ENCODE data around the gene NAXD.
"Not testable (repeated sequence)": the region's sequence is repeated elsewhere in the genome, so short reads cannot be mapped to it uniquely, and the experiment has no call there.

NAXD gene

DNA sequence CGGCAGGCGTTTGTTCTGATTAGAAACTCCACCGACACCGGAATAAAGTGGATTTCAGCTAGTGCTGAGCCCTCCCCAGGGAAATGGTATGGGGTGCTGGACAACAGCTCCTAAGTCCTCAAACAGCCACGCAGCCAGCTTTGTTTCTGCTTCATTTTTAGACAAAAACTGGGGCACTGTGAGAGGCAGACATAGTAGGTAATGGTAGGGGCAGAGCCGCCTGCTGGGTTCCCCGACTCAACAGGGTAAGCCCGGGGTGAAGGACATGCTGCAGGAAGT lies 50.8 kb downstream of the NAXD start:
- no peak for DNase-seq

DNA sequence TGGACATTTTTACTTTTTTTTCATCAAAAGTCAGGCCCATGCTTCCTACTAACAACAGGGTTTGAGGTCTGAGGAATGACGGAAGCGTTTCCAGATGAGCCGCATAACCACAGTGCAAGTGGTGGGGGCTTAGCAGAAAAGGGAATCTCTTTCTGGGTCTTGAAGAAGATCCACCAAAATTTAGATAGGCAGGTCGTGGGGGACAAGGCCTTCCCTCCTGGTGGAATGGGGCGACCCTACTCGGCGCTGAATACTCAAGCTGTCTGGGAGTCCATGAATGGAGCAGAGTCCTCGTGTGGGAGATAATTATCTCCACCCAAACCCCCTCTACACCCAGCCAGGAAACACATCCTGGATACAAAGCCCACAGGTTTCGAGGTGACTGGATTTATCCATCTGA lies 53.7 kb downstream of the NAXD start:
- DNase-seq = no peak

DNA sequence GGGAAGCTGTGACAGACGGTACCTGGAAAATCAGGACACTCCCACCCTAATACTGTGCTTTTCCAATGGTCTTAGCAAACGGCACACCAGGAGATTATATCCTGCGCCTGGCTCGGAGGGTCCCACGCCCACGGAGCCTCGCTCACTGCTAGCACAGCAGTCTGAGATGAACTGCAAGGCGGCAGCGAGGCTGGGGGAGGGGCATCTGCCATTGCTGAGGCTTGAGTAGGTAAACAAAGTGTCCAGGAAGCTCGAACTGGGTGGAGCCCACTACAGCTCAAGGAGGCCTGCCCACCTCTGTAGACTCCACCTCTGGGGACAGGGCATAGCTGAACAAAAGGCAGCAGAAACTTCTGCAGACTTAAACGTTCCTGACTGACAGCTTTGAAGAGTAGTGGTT lies 54.5 kb downstream of the NAXD start:
- not testable (repeated sequence) for DNase-seq

DNA sequence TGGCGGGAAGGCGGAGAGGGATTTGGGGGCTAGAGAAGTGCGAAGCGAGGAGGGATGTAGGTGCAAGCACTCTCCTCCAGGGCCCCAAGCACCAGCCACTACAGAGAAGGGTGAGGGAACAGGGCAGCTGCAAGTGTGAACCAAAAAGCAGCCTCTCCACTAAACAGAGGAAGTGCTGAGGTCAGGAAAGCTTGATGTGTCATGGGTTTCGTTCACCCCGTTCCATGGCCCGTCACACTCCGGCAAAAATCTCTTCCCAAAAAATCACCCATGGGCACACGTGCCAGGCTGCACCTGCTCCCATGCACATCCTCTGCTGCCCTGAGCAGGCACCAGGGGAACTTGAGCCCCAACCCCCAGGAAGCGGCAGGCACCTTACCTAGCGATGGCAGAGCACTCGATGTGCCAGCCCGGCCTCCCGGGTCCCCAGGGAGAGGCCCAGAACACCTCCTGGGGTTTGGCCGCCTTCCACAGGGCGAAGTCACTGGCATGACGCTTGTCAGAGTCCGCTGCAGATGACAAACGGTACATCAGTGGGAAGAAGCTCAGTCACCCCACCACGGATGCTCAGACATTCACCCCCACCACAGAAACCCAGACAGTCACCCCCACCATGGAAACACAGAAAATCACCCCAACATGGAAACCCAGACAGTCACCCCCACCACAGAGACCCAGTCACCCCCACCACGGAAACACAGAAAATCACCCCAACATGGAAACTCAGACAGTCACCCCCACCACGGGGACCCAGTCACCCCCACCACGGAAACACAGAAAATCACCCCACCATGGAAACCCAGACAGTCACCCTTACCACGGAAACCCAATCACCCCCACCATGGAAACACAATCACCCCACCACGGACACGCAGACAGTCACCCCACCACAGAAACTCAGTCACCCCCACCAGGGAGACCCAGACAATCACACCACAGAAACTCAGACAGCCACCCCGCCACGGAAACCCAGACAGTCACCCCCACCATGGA lies 61.5 kb downstream of the NAXD start:
- DNase-seq = no peak

DNA sequence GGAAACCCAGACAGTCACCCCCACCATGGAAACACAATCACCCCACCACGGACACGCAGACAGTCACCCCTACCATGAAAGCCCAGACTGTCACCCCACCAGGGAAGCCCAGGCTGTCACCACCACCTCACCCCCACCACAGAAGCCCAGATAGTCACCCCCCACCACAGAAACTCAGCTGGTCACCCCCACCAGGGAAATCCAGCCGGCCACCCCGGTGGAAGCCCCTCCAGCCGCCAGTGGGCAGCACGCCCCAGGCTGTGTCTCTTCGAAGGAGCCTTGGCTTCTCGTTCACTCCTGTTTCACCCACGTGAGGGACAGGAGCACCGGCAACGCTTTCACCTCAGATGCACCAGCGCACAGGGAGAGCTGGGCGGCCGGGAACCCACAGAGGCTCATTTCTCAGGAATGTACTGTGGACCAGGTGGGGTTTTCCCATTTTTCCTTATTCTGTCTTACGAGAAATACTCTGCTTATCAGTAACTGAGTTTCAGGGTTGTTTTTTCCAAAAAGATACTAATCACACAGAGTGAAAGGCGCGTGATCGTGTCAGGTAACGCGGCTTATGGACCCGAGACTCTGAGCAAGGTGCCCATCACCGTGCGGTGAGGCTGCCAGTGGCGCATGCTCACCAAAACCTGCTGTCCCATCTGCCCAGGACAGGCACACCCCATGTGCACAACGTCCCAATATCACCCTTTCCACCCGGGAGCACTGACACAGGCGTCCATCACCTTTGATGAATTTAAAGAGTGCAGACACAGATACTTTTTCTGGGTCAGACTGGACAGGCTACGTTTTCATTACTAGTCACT lies 62.6 kb downstream of the NAXD start:
- no peak for DNase-seq

DNA sequence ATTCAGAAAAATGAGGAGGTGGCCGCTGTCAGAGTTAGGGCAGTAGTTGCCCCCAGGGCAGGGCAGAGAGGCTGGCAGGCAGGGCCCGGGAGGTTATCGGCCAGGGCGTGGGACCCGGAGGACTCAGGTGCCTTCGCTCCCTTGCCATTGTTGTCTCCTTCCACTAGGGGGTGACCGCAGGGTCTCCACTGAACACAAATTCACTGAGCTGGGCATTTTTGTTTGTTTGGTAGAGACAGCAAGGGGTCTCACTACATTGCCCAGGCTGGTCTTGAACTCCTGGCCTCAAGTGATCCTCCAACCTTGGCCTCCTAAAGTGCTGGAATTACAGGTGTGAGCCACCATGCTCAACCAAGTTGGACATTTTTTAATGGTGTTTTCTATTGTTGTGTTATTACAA lies 65.5 kb downstream of the NAXD start:
- peak; percentile 32 for DNase-seq

DNA sequence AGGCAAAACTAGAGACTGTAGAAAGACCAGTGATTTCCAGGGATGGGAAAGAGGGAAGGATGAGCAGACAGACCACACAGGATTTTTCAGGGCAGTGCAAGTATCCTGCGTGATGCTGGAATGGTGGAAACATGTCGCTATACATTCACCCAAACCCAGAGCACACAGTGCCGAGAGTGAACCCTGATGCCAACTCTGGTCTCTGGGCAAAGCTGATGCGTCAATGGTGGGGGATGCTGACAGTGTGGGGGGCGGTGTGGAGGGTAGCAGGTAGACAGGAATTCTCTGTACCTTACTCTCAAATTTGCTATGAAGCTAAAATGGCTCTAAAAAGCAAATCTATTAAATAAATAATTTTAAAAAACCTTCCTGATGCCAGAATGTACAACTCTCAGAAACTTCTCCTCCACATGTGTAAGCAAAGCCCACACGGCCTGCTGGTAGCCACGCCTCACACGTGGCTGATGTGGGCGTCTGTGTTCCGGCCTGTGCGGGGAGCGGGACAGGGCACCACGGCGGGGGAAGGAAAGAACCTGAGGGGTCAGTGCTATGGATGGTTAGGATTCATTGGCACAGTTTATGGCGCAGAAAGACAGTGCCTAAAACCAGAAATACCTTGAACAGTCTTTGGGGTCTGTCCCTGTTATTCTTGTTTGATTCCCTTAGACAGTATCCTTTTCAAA lies 66.7 kb downstream of the NAXD start:
- no peak for DNase-seq

DNA sequence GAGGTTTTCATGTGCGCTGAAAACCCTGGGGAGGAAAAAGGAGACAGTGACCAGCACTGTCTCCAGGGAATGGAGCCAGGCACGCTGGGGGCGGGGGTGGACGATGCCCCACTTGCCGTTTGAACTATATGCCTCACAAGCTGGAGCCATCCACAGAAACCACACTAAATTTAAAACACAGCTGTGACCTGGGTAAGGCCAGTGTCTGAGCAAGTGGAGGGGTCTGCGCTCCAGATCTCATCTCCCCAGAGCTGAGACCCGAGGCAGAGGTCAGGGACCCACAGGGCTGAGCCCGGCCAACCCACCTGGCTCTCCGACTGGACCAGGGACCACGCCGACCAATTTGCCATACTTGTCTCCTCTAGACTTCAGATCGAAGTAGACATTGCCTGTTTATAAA lies 67.4 kb downstream of the NAXD start:
- DNase-seq = no peak

DNA sequence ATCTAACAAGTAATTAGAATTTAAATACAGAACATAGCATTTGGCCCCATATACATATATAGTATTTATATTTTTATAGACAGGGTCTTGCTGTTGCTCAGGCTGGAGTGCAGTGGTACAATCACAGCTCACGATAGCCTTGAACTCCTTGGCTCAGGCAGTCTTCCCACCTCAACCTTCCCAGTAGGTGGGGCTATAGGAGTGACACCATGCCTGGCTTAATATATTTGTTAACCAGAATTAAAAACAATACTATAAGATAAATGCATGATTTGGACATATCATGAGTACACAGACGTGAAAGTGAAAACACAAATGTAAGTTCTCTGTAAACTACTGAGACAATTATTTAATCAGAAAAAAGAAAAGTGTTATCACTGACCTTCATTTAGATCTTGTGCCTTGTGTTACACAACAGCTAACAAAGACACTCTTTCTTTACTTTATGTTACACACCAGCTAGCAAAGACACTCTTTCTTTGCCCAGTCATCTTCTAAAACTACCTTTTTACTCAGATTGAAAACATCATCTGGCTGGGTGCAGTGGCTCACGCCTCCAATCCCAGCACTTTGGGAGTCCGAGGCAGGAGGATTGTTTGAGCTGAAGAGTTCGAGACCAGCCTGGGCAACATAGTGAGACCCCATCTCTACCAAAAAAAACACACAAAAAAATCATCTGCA lies 68.0 kb downstream of the NAXD start:
- peak; percentile 33 for DNase-seq

DNA sequence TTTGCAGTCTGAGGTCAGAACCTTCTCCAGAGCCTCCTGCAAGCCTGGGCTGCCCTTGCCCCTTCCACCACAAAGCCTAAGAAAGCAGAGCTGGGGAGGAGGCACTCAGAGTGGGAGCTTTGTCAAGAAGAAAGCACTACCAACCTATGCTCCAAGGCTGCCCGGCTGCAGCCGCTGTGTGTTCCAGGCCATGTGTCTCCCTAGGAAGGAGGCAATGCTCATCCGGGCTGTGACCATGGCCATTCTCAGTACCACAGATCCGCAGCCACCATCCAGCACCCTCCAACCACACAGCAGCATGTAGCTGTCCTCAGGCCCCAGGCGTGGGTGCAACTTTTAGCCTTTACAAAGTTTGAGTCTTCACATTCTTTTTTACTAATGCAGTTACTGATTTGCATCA lies 68.6 kb downstream of the NAXD start:
- no peak for DNase-seq

DNA sequence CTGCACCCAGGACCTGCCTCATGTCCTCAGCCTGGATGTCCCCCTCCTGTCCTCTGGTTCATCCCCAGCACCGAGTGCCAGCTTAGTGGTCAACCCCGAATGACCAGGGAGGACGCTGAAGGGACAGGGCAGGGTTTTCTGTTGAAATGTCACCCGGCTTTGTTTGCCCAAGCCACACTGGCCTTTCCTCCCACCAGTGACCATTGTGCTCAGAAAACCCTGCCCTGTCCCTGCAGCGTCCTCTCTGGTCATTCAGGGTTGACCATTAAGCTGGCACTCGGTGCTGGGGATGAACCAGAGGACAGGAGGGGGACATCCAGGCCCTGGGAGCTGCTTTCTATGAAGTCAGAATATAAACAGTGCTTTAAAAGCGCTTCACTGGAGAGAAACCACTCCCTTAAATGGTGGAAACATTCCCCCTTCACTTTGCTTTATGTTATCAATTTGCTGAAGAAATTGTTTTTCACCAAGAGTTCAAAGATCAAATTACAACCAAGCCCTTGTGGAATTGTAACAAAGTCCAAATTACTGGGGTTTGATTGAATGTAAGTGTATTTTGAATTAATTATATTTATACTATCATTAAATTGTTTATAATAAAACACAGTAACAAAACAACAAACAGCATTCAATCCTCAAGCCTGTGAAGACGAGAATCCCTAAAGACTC lies 69.2 kb downstream of the NAXD start:
- no peak for DNase-seq

DNA sequence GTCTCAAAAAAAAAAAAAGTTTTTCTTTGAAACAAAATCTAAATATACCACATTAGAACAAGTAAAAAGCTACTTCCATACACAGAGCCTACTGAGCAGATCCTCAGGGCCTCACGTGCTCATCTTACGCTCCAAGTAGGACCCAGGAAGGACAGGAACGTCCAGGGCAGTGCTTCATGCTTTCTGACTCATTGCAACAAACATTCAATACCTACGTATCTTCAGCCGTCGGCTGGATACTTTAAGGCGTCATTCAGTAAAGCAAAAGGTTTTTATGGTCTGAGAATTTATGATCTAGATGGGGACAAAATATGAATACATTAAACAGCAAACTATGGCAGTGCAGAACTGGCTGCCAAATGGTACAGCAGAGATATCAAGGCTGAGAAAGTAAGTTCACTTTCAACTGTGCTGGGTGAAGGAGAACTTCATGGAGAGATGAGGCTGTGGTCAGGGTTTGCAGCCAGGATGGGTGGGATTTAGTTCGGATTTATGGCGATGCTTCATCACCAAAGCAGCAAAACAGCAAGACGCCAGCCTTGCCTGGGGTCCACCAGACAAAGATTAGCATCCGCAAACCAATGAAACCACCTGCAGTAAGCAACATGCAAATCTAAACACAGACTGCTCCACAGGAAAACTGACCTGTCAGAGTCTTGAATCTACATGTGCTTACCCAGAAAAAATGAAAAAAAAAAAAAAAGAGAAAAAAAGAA lies 70.1 kb downstream of the NAXD start:
- DNase-seq = no peak

DNA sequence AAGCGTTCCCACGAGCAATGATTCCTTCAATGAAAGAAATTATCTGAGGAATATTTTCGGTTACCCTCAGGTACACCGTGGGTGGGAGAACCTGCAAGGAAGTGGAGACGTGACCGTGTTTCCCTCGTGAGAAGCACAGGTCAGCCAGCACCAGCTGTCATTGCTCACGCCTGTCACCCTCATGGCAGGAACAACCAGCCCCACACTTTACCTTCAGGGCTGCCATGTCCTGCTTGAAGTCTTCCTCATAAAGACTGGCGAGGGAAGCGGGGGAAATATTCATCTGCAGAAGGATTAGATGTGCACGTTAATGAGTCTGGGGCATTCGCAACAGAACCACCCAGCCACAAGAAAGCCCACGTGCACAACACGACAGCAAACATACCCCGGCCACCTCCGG lies 72.4 kb downstream of the NAXD start:
- DNase-seq = no peak

DNA sequence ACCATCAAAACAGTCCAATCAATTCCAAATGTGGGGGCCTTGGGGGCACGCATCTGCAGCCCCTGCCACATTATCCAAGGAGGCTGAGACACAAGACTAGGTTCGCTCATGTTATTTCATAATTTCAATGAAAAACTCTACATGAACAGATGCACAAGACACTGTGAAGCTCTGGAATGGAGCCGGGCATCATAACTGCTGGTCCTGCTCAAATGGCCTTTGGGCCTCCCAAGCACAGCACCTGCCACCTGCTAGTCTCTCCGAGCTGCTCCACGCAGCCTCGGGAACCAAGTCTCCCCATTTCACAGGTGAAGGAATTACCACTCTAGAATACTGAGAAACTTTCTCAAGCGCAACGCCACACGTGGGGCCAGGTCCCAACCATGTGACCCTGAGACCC lies 73.7 kb downstream of the NAXD start:
- DNase-seq = no peak
